Neural cell (in vitro differentiated cells): Measurements from ENCODE around the gene MCAM.

ENCODE experiments used
- EP300 ChIP-seq: fragments of 450-650 bp; conservative IDR thresholded peaks from 2 replicates; pipeline ENCODE4 v1.6.1; 2014; ENCODE audit warnings: antibody characterized with exemption, mild to moderate bottlenecking, moderate library complexity; ENCODE audit not compliant: poor library complexity, severe bottlenecking
- EZH2 ChIP-seq: fragments of 200-600, 300-800 bp; shearing (Covaris generic), sonication (generic); IDR thresholded peaks from 2 replicates; pipeline ENCODE4 v1.6.1; 2014; ENCODE audit warnings: antibody characterized with exemption, low read length, borderline replicate concordance, mild to moderate bottlenecking; ENCODE audit not compliant: insufficient read depth, poor library complexity, severe bottlenecking
- MXI1 ChIP-seq: fragments of 450-650 bp; conservative IDR thresholded peaks from 2 replicates; pipeline ENCODE4 v1.6.1; 2014; ENCODE audit warnings: antibody characterized with exemption, mild to moderate bottlenecking; ENCODE audit not compliant: poor library complexity, severe bottlenecking
- POLR2AphosphoS5 ChIP-seq: IDR thresholded peaks from 2 replicates; pipeline ENCODE4 v1.6.1; 2012
- RAD21 ChIP-seq: fragments of 450-650 bp; conservative IDR thresholded peaks from 2 replicates; pipeline ENCODE4 v1.6.1; 2014; ENCODE audit warnings: antibody characterized with exemption, mild to moderate bottlenecking, moderate library complexity
- SMC3 ChIP-seq: fragments of 450-650 bp; conservative IDR thresholded peaks from 2 replicates; pipeline ENCODE4 v1.6.1; 2014; ENCODE audit warnings: antibody characterized with exemption, mild to moderate bottlenecking, moderate library complexity; ENCODE audit not compliant: poor library complexity
- TAF1 ChIP-seq: IDR thresholded peaks from 2 replicates; pipeline ENCODE4 v1.6.1; 2012; ENCODE audit warnings: low read depth
- TF ChIP-seq, protein P1 (sequence below): fragments of 450-650 bp; IDR thresholded peaks from 2 replicates; pipeline ENCODE4 v1.5.1; 2014; ENCODE audit warnings: antibody characterized with exemption, mild to moderate bottlenecking, moderate library complexity; ENCODE audit not compliant: poor library complexity, severe bottlenecking
- TF ChIP-seq, protein P2 (sequence below): IDR thresholded peaks from 2 replicates; pipeline ENCODE4 v1.6.1; 2012; ENCODE audit warnings: borderline replicate concordance

DNA sequence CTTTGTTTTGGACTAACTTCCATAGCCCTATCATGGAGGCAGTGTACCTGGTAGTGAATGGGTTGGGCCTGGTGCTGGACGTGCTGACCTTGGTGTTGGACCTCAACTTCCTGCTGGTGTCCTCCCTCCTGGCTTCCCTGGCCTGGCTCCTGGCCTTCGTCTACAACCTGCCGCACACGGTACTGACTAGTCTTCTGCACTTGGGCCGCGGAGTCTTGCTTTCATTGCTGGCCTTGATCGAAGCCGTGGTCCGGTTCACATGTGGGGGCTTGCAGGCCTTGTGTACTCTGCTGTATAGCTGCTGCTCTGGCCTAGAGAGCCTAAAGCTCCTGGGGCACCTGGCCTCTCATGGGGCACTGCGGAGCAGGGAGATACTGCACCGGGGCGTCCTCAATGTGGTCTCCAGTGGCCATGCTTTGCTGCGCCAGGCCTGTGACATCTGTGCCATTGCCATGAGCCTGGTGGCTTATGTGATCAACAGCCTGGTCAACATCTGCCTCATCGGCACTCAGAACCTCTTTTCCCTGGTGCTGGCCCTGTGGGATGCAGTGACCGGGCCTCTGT is 18.2 kb upstream of the MCAM start:
- TF ChIP-seq SMC3 (no peak), POLR2AphosphoS5 (no peak), TAF1 (no peak), EZH2 (no peak), RAD21 (no peak), EP300 (no peak), MXI1 (no peak)
- TF ChIP-seq, protein P1, sequence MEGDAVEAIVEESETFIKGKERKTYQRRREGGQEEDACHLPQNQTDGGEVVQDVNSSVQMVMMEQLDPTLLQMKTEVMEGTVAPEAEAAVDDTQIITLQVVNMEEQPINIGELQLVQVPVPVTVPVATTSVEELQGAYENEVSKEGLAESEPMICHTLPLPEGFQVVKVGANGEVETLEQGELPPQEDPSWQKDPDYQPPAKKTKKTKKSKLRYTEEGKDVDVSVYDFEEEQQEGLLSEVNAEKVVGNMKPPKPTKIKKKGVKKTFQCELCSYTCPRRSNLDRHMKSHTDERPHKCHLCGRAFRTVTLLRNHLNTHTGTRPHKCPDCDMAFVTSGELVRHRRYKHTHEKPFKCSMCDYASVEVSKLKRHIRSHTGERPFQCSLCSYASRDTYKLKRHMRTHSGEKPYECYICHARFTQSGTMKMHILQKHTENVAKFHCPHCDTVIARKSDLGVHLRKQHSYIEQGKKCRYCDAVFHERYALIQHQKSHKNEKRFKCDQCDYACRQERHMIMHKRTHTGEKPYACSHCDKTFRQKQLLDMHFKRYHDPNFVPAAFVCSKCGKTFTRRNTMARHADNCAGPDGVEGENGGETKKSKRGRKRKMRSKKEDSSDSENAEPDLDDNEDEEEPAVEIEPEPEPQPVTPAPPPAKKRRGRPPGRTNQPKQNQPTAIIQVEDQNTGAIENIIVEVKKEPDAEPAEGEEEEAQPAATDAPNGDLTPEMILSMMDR: no peak
- TF ChIP-seq, protein P2, sequence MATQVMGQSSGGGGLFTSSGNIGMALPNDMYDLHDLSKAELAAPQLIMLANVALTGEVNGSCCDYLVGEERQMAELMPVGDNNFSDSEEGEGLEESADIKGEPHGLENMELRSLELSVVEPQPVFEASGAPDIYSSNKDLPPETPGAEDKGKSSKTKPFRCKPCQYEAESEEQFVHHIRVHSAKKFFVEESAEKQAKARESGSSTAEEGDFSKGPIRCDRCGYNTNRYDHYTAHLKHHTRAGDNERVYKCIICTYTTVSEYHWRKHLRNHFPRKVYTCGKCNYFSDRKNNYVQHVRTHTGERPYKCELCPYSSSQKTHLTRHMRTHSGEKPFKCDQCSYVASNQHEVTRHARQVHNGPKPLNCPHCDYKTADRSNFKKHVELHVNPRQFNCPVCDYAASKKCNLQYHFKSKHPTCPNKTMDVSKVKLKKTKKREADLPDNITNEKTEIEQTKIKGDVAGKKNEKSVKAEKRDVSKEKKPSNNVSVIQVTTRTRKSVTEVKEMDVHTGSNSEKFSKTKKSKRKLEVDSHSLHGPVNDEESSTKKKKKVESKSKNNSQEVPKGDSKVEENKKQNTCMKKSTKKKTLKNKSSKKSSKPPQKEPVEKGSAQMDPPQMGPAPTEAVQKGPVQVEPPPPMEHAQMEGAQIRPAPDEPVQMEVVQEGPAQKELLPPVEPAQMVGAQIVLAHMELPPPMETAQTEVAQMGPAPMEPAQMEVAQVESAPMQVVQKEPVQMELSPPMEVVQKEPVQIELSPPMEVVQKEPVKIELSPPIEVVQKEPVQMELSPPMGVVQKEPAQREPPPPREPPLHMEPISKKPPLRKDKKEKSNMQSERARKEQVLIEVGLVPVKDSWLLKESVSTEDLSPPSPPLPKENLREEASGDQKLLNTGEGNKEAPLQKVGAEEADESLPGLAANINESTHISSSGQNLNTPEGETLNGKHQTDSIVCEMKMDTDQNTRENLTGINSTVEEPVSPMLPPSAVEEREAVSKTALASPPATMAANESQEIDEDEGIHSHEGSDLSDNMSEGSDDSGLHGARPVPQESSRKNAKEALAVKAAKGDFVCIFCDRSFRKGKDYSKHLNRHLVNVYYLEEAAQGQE: no peak
